ENCODE measurements around the gene RFTN1.

Gene RFTN1, protein sequence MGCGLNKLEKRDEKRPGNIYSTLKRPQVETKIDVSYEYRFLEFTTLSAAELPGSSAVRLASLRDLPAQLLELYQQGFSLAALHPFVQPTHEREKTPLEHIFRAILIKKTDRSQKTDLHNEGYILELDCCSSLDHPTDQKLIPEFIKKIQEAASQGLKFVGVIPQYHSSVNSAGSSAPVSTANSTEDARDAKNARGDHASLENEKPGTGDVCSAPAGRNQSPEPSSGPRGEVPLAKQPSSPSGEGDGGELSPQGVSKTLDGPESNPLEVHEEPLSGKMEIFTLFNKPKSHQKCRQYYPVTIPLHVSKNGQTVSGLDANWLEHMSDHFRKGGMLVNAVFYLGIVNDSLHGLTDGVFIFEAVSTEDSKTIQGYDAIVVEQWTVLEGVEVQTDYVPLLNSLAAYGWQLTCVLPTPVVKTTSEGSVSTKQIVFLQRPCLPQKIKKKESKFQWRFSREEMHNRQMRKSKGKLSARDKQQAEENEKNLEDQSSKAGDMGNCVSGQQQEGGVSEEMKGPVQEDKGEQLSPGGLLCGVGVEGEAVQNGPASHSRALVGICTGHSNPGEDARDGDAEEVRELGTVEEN

DNA sequence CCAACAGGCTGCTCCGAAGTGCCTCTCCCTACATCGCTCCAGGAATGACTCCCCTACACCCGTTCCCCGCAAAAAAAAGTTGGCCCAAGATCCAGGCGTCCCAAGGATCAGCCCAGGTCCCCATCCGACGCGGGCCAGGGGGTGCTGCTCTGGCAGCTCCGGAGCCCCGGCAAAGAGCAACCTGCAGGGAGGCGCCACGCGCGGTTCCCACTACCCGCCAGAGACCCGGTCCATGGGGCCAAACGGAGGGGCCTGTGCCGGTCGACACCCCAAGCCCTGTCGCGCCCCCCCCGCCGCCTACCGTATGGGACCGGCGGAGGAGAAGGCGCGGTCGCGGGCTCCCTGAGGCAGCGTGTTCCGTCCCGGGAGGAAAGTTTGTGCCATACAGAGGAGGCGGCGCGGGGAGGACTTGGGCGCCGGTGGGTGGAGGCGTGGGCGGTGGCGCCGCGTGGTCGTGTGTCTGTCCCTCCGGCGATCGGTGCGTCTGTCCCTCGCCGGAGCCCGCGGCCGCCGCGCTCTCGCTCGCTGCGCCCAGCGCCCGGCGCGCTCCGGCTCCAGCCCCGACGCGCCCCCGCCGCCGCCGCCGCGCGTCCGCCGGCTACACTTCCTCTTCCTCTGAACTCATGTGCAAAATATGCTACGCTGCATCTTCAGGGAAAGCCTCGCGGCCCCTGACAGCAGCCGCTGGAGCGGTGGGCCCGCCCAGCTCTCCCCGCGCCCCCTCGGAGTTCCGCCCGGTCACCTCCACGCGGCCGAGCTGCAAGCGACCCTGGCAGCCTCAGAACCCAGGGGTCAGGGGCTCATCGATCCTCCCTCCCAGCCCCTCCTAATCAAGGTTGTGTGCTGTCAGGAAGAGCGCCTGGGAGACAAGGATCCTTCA lies at the start of gene RFTN1:
Gene RFTN1, minus strand, starts transcription at position 559 of the 880 bp plus-strand sequence. CDS start 19,830 bp downstream, outside the sequence.
- FAIRE-seq (no peak), DNase-seq (ENCODE audit: low spot score) (peak; percentile 50)

DNA sequence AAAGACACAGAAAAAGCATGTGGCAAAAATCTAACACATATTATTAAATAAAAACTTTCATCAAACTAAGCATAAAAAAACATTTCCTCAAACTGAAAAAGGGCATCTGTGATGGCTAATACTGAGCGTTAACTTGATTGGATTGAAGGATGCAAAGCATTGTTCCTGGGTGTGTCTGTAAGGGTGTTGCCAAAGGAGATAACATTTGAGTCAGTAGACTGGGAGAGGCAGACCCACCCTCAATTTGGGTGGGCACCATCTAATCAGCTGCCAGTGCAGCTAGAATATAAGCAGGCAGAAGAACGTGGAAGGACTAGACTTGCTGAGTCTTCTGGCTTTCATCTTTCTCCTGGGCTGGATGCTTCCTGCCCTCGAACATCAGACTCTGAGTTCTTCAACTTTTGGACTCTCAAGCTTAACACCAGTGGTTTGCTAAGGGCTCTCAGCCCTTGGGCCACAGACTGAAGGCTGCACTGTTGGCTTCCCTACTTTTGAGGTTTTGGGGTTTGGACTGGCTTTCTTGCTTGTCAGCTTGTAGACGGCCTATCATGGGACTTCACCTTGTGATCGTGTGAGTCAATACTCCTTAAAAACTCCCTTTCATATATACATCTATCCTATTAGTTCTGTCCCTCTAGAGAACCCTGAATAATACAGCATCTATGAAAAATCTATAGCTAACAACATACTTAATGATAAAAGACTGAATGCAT lies 46.3 kb upstream of the RFTN1 start:
- no peak for DNase-seq (ENCODE audit: low spot score)

DNA sequence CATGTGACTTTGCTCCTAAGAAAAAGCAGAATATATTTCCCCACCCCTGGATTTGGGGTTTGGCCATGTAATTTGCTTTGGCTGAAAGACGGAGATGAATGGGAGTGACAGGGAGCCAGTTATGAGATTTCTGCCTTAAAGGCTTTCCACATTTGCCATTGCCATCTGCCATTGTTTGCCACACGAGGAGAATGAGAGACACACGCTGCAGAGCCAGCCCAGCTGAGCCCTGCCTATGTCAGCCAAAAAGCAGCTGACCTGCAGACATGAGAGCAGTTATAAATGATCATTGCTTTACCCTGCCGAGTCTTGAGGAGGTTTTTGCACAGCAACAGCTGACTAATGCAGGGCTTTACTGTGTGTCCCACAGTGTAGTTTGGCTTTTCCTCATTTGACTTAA lies 40.6 kb upstream of the RFTN1 start:
- DNase-seq (ENCODE audit: low spot score) (no peak), FAIRE-seq (no peak)

More for the DNA sequence above, 46.3 kb upstream of the RFTN1 start:
- no peak for FAIRE-seq

DNA sequence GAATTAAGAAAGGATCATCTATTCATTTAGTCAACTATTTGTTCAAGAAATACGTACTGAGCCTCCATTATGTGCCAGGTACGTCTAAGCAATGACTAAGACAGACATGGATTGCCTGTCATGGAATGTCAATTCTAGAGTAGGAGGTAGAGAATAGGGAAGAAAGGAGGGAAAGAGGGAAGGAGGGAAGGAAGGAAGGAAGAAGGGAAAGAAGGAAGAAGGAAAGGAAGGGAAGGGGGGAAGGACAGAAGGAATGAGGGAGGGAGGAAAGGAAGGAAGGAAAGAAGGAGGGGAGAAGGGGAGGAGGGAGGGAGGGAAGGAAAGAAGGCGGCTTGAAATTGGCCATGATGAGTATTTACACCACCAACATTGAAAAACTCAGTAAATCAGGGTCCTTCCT lies 39.3 kb upstream of the RFTN1 start:
- DNase-seq (ENCODE audit: low spot score) (no peak), FAIRE-seq (no peak)

DNA sequence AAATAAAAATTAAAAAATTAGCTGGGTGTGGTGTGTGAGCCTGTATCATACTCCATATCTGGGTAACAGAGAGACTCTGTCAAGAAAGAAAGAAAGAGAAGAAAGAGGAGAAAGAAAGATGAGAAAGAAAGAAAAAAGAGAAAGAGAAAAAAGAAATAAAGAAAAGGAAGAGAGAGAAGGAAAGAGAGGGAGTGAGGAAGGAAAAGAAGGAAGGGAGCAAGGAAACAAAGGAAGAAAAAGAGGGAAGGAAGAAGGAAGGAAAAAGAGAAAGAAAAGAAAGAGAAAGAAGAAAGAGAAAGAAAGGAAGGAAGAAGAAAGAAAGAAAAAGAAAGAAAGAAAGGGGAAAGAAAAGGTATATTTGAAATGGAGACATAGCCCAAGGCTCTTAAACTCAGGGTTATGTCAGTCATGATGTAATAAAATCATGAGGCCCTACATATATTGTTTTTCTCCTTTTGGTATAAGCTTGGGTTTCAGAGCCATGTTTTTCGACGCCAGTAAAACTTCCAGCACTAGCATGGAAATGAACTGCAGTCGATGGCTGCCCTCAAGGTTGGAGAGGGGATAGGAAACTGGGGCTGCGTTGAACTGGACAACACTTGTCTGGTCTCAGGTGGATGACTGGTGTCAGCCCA lies 38.0 kb upstream of the RFTN1 start:
- FAIRE-seq, result no peak
- DNase-seq (ENCODE audit: low spot score), result no peak

DNA sequence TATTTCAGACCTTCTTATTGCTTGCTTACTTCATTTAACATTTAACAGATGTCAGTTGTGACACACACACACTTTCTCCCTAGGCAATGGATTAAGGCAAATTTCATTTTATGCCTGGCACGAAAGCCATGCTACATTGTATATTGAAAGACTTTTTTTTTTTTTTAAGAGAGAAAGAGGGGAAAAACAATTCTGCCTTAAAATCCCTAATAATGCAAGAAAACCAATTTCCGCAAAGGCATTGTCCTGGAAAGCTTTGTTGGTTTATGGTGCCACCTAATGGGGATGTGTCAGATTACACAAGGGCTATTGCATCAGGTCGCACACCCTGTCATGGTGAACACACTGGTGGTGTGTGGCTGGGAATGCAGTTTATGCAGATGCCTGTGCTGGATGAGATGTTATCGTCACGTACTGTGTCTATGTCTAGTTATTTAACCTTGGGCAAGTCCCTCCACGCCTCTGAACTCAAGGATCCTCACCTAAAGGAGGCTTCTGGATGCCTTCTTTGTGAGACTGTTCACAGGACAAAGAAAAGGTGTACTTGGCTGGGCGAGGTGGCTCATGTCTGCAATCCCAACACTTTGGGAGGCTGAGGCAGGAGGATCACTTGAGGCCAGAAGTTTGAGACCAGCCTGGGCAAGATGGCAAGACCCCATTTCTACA lies 37.3 kb upstream of the RFTN1 start:
- no peak for FAIRE-seq
- DNase-seq (ENCODE audit: low spot score), result peak; percentile 62

DNA sequence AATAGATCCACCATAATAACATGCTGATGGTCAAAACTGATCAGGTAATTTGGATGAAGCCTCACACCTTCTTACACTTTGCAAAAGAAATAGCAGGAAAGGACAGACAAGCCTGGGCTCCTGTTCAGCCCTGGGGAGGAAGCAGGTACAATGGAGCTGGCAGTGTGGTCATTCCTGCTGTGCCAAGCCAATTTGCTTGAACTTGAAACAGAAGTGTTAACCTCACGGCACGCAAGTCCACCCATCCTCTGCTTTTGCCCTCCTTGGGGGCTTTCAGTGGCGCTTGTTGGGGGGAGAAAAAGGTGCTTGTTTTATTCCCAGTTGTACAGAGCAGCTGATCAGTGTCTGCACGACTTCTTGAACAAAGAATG lies 36.8 kb upstream of the RFTN1 start:
- FAIRE-seq (no peak), DNase-seq (ENCODE audit: low spot score) (no peak)

DNA sequence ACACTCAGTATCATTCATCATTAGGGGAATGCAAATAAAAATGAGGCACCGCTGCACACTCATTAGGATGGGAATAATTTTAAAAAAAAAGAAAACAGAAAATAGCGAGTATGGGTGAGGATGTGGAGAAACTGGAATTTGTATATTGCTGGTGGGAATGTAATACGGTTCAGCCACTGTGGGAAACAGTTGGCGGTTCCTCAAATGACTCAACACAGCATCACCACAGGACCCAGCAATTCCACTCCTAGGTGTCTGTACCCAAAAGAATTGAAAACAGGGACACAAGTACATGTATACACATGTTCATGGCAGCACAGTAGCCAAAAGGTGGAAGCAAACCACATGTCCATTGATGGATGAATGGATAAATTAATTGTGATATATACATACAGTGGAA lies 35.2 kb upstream of the RFTN1 start:
- DNase-seq (ENCODE audit: low spot score) (peak; percentile 33), FAIRE-seq (no peak)

DNA sequence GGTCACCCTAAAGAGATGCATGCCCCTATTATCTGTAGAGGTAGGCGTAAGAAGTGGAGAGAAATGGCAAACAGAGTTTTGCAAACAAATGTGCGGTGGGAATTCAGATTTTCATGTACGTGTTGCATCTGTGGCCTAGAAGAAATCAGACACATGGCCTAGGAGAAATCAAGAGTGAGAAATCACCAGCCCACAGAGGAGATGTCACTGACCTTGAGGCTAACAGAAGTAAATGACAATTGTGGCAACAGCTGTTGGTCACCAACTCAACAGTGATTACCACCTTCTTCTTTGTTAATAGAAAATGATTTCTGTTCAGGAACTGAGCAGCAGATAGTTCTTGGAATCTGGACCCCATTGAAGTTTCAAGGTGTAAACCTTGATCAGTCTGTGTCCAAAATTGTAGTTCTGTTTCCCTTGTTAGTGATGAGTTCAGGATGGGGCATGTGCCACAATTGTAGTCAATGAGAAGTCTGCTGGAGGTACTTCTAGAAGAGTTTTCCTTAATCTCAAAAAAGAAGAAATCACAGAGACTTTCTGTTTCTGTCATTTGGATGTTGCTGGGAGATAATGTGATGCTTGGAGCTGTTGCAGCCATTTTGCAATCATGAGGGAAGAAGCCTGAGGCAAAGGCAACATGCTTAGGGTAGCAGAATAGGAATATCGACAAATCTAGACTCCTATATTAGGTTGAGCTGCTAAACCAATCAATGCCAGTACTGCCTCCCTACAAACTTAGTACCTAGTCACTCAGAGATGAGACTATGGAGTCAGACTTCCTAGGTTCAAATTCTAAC lies 34.3 kb upstream of the RFTN1 start:
- FAIRE-seq, result no peak
- no peak for DNase-seq (ENCODE audit: low spot score)

DNA sequence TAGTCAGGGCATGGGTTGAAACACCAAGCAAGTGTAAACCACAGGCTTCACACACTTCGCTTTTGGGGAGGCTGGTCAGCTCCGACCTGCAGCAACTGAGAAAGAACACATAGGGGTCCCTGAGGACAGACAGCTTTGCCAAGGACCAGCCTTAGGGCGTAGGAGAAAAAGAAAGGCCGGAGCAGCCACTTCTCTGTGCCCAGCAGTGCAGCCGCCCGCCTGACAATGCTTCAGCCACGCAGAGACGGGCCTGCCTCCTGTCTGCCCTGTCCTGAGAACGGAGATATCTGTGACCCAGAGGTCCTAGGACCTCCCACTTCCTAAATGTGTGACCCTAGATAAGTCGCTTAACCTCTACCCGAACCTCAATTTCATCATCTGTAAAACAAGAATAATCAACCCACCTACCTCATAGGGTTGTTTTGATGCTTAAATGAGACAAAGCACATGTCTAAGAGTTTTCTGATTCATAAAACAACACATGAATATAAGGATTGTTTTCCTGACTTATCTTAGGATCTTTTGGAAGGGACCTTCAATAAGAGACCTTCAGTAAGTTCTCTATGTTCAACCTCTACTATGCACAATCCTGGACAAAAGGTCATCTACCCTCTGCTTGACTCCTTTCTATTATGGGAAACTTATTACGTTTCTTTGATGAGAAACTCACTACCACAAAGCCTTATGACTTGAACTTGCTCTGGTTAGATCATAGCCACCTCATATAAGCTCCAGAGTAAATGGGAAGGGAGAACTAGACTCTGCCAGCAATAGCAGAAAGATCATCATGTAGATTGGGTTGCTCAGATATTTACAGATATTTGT lies 32.9 kb upstream of the RFTN1 start:
- no peak for FAIRE-seq
- no peak for DNase-seq (ENCODE audit: low spot score)

DNA sequence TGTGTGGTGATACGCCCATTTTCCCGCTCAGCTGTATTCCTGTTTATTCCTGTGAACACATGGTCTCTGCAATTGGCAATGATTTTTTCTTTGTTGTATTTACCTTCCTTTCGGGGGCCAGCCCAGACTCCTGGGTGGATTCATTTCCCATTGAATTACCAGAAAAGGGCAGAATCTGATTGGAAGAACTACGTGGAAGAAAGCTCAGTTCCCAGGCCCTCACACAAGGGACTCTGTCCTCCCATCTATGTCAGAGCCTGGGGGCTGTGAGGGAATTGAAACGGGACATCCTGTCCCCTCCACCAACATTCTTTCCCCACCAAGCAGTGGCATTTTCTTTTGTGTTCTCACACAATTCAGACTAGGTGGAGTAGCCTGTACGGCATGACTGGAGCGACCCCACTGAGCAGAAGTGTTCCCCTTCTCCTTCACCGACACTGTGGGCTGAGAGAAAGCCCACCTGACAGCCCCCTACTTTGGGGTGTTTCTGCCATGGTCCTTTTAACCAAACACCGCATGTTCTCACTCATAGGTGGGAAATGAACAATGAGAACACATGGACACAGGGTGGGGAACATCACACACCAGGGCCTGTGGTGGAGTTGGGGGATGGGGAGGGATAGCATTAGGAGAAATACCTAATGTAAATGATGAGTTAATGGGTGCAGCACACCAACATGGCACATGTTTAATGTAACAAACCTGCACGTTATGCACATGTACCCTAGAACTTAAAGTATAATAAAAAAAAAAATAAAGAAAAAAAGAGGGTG lies 32.1 kb upstream of the RFTN1 start:
- FAIRE-seq, result no peak

DNA sequence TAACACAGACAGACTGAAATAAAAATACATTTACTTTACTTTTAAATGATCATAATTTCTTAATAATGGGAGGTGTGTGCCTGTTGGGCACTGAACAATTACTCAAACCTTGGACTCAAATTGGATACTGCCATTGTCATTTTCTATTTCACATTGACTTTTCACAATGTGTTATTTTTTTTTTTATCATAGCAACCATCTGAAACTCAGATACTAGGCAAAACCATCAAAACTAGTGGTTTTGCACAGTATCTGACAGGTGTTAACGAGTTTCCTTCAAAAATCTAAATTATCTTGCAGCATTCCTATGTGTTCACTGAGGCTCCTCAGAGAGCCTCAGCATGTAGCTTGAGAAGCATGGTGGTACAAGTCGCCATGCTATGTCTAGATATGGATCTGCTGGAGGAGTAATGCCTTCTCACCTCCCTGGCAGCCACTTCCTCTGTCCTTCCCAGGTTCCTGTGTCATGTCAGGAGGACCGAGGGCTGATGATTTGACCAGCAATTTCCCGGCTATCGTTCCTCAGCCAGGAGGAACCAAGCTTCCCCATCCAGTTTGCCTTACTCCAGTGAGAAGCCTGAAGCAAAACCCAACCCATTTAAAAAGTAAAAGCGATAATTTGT lies 29.9 kb upstream of the RFTN1 start:
- FAIRE-seq, result no peak
- DNase-seq (ENCODE audit: low spot score), result no peak

More for the DNA sequence above, 32.1 kb upstream of the RFTN1 start:
- no peak for DNase-seq (ENCODE audit: low spot score)

DNA sequence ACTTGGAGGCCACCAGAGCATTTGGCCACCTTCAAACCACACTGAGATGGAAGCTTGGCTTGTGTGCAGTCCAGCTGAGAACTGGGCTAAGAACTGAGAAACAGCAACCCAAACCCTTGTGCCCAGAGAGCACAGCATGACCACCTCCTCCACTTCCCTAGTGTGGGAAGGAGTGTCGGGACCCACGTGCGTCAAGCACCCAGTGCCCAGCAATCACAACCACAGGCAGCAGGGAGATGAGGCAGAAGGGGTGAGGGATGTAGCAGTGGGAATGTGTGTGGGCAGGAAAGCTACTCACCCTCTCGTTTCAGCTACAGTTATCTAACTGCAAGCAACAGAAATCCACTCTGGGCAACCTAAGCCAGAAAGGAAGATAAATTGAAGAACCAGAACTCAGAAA lies 25.0 kb upstream of the RFTN1 start:
- no peak for DNase-seq (ENCODE audit: low spot score)
- FAIRE-seq, result no peak

DNA sequence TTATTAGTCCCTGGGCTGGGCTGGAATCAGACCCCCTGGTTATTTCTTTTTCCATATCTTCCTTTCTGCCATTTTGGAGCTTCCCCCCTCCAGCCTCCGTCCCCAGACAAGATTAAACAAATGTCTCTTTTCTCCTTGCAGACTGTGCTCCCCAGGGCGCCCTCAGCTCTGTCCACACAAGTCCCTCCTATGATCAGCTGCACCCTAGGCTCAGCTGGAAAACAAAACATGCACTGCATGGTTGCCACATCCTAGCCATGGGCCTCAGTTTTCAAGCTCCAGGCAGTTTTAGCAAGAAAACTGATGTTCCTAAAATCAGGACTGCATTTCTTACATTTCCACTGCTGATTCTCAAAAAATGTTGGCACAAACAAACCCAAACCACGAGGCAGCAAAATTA lies 23.5 kb upstream of the RFTN1 start:
- DNase-seq (ENCODE audit: low spot score) (no peak), FAIRE-seq (no peak)

DNA sequence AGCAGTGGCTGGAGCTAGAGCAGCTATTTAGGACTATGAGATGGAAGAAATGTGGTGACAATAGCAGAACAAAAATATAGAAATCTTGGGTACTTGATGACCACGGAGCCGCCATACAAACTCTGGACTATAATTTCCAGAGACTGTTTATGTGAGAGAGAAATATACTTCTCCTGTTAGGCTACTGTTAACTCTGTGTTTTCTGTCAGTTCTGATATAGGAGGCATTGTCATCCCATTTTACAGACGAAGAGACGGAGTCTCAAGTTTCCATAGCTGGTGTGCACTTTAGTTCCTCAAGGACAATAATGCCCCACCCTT lies 22.8 kb upstream of the RFTN1 start:
- DNase-seq (ENCODE audit: low spot score) (no peak), FAIRE-seq (no peak)

DNA sequence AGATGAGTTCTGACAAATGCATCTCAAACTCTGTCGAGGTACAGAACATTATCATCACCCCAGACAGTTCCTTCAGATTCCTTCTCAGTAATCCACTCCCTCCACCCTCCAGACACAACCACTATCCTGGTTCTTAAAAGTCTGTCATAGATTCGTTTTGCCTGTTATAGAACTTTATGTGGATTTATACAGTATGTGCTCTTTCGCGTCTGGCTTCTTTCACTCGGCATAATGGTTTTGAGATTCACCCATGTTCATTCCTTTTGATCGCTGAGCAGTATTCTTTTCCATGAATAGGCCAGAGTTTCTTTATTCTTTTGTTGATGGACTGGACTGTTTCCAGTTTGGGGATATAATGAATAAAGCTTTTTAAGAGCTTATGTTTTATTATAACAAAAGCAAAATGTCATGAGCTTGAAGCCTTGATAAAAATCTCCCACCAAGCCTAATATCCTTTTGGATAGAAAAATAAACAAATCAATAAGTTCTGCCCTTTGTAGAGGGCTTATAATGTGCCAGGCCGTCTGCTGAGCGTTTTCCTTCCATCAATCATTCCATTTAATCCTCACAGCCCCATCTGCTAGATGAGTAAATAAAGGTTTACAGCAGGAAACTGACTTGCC lies 21.3 kb upstream of the RFTN1 start:
- no peak for FAIRE-seq
- no peak for DNase-seq (ENCODE audit: low spot score)

DNA sequence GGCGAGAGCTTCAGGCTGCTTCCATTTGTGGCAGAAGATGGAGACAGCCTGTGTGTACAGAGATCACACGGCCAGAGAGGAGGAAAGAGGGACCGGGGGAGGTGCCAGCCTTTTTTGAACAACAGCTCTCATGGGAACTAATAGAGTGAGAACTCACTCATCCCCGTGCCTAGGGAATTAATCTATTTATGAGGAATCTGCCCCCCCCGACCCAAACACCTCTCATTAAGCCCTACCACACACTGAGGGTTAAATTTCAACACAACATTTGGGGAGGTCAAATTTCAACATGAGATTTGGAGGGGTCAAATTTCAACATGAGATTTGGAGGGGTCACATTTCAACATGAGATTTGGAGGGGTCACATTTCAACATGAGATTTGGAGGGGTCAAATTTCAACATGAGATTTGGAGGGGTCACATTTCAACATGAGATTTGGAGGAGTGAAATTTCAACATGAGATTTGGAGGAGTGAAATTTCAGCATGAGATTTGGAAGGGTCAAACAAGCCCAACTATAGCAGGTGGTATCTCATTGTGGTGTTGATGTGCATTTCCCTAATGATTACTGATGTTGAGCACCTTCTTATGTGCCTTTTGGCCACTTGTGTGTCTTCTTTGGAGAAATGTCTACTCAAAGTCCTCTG lies 20.6 kb upstream of the RFTN1 start:
- no peak for DNase-seq (ENCODE audit: low spot score)
- FAIRE-seq, result no peak

All from RCC 7860 (cell line).